GM21723 (cell line): ENCODE data around the gene MUL1.

ENCODE experiments used
- ATAC-seq: cut with Tn5 transposase; IDR thresholded peaks from one replicate; pipeline ENCODE4 v1.9.1; 2021; ENCODE audit warnings: mild to moderate bottlenecking, moderate library complexity; ENCODE audit not compliant: unreplicated experiment

Gene MUL1, protein sequence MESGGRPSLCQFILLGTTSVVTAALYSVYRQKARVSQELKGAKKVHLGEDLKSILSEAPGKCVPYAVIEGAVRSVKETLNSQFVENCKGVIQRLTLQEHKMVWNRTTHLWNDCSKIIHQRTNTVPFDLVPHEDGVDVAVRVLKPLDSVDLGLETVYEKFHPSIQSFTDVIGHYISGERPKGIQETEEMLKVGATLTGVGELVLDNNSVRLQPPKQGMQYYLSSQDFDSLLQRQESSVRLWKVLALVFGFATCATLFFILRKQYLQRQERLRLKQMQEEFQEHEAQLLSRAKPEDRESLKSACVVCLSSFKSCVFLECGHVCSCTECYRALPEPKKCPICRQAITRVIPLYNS

DNA sequence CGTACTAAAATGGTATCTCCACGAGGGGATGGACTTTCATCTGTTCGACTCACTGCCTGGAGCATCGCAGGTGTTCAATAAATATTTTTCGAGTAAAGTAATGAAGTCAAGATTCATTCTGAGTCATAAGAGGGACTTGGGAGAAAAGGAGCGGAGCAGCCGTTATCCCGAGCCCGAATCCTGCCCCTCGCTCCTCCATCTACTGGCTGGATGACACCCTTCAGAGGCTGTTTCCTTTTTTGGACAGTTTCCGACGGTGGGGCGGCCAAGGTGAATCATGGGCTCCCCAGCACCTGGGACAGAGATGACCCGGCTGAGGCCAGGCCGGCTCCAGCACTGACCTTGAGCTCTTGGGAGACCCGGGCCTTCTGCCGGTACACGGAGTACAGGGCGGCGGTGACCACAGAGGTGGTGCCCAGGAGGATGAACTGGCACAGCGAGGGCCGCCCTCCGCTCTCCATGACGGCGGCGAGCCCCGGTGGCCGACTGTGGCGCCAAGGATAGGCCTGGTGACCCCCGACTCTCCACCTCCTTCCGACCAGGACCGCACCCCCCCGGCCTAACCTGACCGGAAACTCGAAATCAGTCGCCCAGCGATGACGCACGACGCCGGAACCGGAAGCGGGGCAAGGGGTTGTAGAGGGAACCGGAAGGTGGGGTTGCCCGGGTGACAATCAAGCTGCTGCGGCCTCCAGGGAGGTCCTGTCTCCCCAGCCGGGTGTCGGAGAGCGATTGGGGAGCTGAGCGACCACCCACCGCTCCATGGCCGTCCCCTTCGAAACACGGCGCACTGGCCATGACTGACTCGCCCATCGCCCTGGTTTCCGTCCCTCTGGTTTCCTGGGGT, at the start of gene MUL1:
MUL1 (minus strand) TSS at position 588 of the 847 bp plus-strand sequence; CDS start at position 461, 127 bp downstream.
- peak; percentile 88 for ATAC-seq

DNA sequence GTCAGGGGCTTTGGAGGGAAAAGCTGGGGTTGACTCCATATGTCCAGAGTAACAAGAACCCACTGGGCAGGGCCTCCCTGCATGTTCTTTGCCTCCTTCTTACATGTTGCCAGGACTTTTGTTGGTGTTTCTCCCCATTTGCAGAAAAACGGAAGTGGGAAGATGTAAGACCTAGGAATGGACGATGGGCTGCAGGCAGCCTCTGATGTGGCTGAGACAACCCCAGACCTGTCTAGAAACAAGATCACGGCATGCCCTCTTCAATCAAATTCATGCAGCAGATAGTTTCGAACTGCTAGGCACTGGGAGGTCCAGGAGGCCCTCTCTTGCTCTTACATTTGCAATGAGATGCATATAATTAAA, 47.8 kb upstream of the MUL1 start:
- ATAC-seq: no peak

DNA sequence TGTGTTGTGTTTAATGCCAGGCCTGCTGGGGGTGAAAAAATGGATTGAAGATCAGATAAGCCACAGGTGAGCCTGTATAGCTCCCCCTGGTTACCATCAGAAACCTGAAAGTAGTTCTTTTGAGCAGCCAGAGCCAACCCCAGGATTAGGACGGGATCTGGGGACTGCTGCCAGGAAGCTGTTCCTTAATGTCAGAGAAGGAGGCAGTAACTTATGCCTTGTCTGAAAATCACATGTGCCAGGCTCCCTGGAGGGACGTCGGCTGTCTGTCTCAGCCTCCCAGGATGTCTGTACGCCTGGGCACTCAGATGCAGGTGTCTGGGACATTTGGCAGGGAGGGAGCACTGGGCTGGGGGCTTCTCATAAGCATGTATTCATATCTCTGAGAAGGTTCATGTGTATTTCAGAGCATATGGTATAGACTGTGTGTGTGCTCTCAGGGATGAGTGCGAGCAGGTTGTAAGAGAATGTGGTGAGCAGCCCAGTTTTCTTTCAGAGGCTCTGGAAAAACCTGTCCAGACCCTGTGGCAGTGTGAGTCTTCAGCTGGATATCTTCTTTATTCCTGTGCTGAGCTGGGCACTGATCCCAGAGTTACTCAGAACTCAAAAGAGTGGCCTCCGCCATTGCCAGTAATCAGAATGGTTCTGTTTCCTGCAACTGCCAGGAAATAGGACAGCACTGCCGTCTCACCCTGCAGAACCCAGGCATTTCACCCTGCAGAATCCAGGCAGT, 47.2 kb upstream of the MUL1 start:
- ATAC-seq: no peak

DNA sequence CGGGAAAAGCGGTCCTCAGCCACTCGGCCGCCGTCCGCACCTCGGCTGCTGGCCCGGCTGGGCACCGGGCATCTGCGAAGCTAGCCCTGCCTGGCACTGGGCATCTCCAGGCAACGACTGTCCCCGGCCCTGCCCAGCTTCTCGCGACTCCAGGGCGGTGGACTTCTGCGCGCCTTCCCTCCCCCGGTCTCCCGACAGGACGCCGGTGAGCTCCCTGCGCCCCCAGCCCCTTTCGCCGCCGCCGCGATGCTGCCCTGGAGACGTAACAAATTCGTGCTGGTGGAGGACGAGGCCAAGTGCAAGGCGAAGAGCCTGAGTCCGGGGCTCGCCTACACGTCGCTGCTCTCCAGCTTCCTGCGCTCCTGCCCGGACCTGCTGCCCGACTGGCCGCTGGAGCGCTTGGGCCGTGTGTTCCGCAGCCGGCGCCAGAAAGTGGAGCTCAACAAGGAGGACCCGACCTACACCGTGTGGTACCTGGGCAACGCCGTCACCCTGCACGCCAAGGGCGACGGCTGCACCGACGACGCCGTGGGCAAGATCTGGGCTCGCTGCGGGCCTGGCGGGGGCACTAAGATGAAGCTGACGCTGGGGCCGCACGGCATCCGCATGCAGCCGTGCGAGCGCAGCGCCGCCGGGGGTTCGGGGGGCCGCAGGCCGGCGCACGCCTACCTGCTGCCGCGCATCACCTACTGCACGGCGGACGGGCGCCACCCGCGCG, 44.9 kb upstream of the MUL1 start:
- no peak for ATAC-seq

DNA sequence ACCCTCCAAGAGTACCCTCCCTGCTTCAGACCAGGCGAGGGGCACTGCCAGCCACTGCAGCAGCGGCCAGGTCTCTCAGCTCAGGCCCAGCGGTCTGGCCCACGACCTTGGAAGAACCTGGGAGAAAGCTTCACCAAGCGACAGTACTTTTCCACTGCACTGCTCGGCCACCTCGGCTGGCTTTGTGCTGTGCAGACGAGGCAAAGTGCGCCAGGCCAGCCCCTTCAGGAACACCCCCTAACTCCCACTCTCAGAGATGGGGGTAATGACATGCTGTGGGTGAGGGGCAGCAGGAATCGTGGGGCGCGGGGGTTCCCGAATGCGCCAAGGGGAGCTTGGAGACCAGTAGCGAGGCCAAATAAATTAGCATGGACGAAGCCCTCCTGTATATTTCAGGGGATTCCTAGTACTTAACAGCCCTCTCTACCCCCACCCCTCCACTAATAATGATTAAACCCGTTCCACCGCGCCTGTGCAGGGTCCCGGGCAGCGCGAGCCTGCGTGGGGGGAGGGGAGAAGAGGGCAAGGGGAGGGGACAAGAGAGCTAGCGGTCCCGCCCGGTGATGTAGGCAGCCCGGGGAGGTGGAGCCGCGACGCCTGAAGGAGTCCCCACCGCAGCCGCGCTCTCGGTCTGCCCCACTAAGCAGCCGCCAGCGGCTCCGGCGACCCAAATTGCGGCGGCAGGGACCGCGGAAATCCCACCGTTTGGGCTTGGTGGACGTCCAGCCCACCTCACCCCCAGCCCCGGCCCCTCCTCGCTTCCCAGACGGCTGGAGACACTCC, 44.2 kb upstream of the MUL1 start, which contains the start of gene FAM43B:
FAM43B (plus strand) TSS at position 629 of the 783 bp plus-strand sequence. CDS start 401 bp downstream, outside the sequence.
- ATAC-seq: no peak

DNA sequence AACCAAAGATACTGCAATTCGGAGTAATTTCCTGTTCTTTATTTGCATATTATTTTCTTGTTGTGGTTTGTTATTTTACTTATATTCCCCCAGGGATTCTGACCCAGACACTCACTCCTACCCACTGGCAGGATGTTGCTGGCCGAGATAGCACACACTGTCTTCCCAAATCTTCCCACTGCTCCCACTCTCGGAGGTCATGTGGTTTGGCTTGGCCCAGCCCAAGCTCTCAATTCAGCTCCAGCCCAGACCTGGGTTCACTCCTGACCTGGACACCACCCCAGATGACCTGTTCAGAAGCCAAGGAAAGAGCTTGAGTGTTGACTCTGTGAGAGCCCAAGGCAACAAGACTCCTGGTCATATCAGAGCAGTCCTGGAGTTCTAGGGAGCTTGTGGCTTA, 43.2 kb upstream of the MUL1 start:
- ATAC-seq: no peak

DNA sequence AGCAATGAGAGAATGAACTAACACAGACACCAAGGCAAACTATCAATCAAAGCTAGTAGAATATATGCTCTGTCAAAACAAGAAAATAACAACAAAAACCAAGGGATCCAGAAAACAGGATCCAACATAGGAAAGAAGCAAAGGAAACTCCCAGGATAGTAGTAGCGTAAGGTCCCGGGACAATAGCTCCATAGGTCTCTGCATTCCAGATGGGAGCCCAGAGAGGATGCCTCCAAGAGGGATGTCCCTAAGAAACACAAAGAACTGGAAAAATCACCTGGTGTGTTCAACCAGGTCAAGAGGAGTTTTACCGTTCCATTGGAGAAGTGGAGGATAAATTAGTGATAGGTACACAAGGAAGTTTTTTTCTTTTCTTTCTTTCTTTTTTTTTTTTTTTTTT, 38.7 kb upstream of the MUL1 start:
- no peak for ATAC-seq

DNA sequence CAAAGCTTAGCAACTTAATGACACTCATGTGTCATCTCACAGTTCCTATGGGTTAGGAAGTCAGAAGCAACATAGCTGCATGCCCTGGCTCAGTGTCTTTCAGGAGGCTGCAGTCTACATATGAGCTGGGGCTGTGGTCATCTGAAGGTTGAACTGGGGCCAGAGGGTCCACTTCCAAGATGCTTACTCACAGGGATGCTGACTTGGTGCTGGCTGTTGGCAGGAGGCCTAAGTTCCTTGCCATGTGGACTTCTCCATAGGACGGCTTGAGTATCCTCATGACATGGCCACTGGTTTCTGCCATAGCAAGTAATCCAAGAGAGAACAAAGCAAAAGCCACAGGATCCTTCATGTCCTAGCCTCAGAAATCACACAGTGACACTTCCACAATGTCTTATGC, 32.3 kb upstream of the MUL1 start:
- ATAC-seq: no peak

DNA sequence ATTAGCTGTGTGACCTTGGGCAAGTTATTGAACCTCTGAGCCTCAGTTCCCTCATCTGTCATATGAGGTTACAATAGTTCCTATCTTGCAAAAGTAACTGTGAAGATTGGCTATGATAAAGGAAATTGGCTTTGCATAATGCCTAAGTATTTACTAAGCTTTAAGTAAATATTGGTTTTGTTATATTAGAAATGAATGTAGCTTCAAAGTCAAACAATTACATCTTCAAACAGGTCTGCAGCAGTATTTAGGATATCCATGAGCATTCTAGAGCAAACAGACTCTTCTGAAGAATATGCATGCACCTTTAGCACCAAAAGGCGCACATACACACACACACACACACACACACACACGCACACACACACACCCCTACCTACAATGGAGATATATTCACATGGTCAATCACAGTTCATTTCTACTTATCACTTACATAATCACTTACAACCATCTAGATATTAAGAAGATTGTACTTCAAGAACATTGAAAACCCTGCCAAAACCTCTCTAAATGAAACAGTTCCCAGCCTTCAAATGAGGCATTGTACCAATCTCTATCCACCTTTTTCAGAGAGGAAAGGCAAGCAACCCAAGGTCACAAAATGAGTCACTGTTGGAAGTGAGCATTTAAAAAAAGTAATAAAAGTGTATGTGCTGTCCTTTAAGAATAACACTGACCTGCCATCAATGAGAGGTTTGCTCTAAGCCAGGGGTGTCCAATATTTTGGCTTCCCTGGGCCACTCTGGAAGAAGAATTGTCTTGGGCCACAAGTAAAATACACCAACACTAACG, 31.0 kb upstream of the MUL1 start:
- no peak for ATAC-seq

DNA sequence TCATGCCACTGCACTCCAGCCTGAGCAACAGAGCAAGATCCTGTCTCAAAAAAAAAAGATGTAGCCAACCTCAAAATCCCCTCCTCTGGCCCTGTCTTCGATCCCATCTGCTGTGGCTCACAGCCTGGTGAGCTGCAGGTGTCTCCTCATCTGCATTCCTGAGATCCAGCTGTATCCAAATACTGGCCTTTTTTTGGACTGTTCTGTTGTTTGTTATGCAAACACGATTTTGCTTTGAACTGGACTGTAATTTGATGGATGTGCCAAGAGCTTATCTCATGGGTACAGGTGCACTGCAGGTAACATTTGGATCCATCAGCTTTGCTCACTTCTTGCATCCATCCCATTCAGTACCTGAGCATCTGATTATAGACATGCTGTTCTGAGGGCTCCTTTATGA, 30.3 kb upstream of the MUL1 start:
- no peak for ATAC-seq

DNA sequence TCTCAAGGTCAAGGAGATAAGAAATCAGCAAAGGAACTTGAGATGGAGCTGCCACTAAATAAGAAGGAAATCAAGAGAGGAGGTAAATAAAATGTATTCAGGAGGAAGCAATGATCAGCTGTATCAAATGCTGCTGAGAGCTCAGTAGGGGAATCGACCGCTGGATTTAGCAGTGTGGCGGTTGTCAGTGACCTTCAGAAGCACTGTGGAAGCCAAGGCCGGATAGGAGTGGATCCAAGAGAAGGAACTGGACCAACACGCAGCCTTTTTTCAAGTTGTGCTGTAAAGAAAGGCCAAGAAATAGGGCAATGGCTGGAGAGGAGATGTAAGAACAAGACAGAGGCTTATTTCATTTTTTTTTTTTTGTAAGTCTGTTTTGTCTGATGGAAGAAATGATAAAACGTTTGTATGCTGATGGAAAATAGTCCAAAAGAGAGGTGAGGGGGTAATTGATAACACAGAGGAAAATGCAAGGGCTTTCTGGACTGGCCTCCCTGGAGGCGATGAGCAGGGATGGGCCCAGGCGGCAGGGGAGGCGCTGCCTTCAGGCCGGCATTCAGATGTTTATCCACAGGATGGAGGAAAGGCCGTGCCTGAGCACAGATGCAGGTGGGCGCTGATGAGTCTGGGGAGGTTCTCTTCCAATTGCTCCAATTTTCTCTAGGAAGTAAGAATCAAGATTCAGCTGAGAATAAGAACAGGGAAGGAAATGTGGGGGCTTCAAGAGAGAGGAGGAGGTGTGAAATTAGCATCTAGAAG, 26.9 kb upstream of the MUL1 start:
- ATAC-seq: no peak

DNA sequence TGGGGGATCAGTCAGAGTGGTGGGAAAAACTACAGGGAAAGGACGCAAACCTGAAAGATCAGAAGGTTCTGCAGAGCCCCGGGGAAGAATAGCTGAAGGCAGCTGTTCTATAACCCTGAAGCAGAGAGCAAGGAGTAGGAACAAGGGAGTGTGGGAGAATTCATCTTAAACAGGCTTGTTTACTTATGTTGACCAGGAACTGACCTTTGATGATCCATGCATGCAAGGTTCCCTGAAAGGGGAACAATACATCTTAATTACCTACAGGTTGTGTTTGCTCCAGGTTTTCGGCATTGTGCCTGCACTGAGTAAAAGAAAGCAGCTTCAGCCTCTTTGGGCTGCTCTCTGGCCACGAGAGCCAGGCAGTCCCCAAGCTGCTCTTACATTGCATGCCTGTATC, 25.7 kb upstream of the MUL1 start:
- no peak for ATAC-seq

DNA sequence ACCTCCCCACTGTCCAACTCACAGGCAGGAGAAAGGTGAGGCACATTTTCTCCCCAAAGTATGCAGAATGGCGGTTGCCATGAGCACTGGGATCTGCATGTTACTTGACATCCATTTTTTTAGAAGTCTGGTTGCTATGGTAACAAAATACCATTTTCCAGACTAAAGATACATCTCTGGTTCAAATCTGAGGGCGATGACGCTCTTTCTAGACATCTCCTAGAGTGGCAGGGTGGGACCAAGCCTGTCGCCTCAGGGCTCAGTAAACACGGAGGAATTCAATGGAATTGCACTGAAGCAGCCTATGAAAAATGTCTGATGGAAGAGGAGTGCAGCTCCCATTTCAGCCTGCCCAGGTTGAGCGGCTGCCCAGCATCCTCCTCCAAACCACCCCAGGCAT, 22.9 kb upstream of the MUL1 start:
- no peak for ATAC-seq

DNA sequence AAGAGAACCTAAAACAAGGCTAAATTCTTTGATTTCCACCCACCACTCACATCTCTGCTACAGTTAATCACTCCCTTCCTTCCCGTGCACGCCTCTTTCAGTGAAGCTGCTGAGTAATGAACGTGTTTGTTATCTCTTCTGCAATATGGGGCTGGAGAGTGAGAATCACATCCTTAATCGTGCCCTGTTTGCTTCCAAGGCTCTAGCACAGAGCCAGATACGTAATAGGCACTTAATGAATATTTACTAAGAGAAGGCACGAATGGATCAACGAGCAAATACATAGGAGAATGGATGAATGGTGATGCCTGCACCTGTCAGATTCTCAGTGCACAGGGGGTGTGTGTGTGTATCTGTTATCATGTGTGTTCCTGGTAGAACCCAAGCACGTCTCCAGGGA, 22.4 kb upstream of the MUL1 start:
- ATAC-seq: no peak

DNA sequence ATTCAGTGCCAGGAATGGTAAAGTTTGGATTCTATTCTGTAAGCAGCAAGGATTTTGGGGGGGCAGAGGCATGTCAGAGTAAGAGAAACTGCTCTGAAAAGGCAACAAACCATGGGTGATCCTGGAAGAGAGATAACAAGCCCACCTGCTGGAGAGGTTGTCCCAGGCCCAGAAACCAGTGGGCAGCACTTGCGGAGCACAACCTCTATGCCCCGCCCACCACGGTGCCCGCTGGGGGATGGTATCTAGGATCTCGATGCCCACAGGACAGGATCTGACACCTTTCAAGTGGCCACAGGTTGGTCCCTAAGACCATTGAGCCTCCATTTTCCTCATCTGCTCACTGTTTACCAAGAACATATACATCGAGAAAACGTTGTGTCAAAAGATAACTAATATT, 20.3 kb upstream of the MUL1 start:
- ATAC-seq: no peak

DNA sequence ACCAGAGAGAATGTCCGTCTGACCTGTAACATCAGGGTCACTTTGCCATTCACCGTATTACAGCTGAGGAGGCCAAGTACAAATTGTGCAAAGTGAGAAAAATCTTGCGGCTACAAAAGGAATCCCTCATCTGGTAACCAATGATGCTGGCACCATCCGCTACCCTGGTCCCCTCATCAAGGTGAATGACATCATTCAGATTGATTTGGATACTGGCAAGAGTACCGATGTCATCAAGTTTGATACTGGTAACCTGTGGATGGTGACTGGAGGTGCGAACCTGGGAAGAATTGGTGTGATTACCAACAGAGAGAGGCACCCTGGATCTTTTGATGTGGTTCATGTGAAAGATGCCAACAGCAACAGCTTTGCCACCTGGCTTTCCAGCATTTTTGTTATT, 18.3 kb upstream of the MUL1 start:
- ATAC-seq: no peak

DNA sequence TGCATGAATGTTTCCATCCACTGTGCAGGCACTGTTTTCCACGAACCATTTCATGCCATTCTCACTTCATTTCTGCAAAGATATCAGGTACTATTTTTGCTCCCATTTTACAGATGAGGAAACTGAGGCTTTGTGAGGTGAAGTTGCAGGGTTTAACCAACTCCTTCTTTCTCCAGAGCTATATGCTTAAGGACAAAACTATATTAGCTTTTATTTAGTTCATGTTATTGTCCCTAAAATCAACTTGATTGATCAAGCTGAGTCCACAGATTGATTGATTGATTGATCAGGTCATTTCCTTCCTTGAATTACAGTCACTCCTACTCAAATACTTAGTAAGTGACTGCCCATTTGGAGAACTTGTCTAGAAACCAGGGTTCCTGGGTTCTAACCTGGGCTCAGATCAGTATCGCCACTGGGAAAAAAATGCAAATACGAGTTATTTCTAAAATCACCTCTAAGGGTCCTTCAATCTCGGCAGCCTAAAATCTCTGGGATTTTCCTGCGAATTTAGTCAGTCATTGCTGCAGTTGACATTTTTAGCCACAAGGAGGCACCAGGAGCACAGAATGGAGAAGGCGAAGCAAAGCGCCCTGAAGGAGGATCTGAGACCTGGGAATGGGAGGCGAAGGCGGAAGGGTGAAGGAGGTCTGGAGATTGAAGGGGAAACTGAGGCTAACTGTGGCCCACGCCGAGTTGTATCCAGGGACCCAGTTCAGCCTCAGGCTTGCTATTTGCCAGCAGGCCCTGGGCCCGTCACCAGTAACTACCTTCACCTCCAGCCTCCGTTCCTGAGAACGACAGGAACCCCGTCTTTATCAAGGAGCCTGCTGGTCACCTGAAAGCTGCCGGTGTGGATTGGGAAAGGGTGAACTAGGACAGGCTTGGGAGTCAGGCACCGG, 14.3 kb upstream of the MUL1 start:
- no peak for ATAC-seq
